Progenitor cell of endocrine pancreas (in vitro differentiated cells): Measurements from ENCODE around the gene NFIC. TPM values are rescaled to one million over a fixed set of nuclear protein-coding genes. Genes with fewer than 3 reads are reported as not detected.

ENCODE experiments used
- DNase-seq: peaks from one replicate; pipeline ENCODE4 v3.0.0; 2021; ENCODE audit warnings: low spot score; ENCODE audit not compliant: unreplicated experiment
- H3K27ac Mint-ChIP-seq: 2 replicates; pipeline ENCODE4 v1.8.0; 2021; ENCODE audit warnings: mild to moderate bottlenecking, moderate library complexity, mixed read lengths
- H3K27me3 Mint-ChIP-seq: 2 replicates; pipeline ENCODE4 v1.8.0; 2021; ENCODE audit warnings: mixed read lengths
- H3K36me3 Mint-ChIP-seq: 2 replicates; pipeline ENCODE4 v1.8.0; 2022; ENCODE audit warnings: mixed read lengths; ENCODE audit not compliant: insufficient read depth
- H3K4me1 Mint-ChIP-seq: 2 replicates; pipeline ENCODE4 v1.8.0; 2021; ENCODE audit warnings: low read depth, mixed read lengths
- H3K4me3 Mint-ChIP-seq: 2 replicates; pipeline ENCODE4 v1.8.0; 2021; ENCODE audit warnings: low read depth, mild to moderate bottlenecking, moderate library complexity, mixed read lengths
- H3K9me3 Mint-ChIP-seq: 2 replicates; pipeline ENCODE4 v1.8.0; 2021; ENCODE audit warnings: low read depth, mixed read lengths
- total RNA-seq: library from RNA; stranded (reverse); gene quantifications from 2 replicates; pipeline ENCODE4 v1.2.1, GENCODE V29; 2021
- TF ChIP-seq, protein P1 (sequence below): fragments of 200-600 bp; sonication (generic); IDR thresholded peaks from one replicate; pipeline ENCODE4 v1.5.0; 2021; ENCODE audit warnings: antibody characterized with exemption, mild to moderate bottlenecking; ENCODE audit not compliant: unreplicated experiment

NFIC gene
- total RNA-seq, 1 donor from 2014 or later = 6.8 TPM

DNA sequence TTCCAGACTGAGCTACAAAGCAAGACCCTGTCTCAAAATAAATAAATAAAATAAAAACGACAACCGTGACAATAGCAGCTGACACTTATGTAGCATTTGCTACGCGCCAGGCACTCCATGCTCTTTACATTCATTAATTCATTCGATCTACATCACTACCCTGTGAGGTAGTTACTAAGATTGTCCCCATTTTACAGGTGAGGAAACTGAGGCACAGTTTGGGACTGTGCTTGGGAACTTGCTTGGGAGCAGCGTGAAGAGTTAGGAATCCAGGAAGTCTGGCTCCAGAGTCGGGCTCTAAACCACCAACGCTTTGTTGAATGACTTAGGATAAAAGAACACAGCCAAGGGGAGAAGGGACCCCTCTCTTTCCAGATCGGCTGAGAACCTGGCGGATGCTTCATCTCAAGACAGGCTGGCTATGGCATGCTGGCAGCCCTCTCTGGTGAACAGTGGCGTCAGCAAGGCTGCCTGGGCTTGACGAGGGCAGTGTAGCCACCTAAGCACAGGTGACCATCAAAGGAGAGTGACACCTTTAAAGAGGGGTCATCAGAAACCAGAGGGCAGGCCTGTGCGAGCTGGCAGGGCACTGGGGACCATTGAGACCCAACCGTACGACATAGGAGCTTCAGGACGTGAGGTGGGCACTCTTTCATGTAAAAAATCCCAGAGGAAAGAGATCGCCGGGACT lies 133.5 kb downstream of the NFIC start:
- Mint-ChIP-seq H3K4me1 (peaks cover 8% of the 10 kb centered on the region), H3K9me3 (no peaks in the 10 kb centered on the region), H3K27me3 (no peaks in the 10 kb centered on the region), H3K27ac (peak overlapping the region; percentile 99), H3K4me3 (peak overlapping the region; percentile 89), H3K36me3 (peaks cover 6% of the 10 kb centered on the region)
- TF ChIP-seq, protein P1, sequence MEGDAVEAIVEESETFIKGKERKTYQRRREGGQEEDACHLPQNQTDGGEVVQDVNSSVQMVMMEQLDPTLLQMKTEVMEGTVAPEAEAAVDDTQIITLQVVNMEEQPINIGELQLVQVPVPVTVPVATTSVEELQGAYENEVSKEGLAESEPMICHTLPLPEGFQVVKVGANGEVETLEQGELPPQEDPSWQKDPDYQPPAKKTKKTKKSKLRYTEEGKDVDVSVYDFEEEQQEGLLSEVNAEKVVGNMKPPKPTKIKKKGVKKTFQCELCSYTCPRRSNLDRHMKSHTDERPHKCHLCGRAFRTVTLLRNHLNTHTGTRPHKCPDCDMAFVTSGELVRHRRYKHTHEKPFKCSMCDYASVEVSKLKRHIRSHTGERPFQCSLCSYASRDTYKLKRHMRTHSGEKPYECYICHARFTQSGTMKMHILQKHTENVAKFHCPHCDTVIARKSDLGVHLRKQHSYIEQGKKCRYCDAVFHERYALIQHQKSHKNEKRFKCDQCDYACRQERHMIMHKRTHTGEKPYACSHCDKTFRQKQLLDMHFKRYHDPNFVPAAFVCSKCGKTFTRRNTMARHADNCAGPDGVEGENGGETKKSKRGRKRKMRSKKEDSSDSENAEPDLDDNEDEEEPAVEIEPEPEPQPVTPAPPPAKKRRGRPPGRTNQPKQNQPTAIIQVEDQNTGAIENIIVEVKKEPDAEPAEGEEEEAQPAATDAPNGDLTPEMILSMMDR = no peak
- DNase-seq = no peak

DNA sequence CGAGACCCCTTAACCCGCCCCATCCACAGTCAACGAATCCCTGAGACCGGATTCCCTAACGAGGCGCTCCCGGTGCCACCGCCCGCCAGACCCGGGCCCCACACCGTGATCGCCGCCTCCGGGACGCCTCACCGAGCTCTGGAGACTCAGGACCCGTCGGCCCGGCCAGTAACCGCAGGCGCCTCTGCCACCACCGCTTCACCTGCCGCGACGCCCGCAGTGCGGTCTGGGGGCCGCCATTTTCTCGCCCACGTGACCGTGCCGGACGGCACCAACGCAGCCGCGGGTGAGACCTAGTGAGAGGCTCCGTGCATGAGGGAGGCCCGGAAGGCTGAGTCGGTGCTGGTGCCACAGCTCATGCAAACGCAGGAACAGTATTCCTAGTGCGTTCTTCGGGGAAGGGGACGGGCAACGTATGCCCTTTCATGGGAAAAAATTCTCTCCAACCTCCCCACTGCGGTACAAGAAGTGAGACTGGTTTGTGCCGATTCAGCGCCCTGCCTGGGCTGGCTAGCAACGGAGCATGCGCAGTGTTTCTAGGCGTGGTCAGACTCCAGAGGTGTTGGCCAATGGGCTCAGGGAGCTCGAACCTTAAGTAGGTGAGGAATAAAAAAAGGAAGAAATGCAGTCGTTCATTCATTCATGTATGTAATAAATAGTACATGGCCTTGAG lies 134.2 kb downstream of the NFIC start, which contains the start of gene DOHH:
TSS of gene DOHH (minus strand) at position 246 of the 673 bp plus-strand sequence. CDS start 3,860 bp downstream, outside the sequence.
- TF ChIP-seq, protein P1 = no peak
- peak within 1 kb of the TSS; percentile 89 for H3K4me3 Mint-ChIP-seq
- no peaks in the 10 kb centered on the region for H3K9me3 Mint-ChIP-seq
- H3K27me3 Mint-ChIP-seq = no peaks in the 10 kb centered on the region
- H3K36me3 Mint-ChIP-seq = peaks cover 3% of the 10 kb centered on the region
- peak; percentile 85 for DNase-seq
- H3K27ac Mint-ChIP-seq = peak within 1 kb of the TSS; percentile 99
- peaks cover 8% of the 10 kb centered on the region for H3K4me1 Mint-ChIP-seq

DNA sequence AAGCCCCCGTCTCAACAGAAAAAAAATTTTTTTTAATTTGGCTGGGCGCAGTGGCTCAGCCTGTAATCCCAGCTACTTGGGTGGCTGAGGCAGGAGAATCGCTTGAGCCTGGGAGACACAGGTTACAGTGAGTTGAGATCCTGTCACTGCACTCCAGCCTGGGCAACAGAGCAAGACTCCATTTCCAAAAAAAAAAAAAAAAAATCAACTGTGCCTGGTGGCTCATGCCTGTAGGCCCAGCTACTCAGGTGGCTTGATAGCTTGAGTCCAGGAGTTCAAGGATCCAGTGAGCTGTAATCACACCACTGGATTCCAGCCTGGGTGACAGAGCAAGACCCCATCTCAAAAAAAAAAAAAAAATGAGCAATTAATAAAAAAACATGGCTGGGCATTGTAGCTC lies 135.4 kb downstream of the NFIC start:
- H3K36me3 Mint-ChIP-seq = peaks cover 1% of the 10 kb centered on the region
- no peak overlapping the region for H3K27ac Mint-ChIP-seq
- no peaks in the 10 kb centered on the region for H3K9me3 Mint-ChIP-seq
- H3K4me3 Mint-ChIP-seq = no peak overlapping the region
- no peak for DNase-seq
- H3K4me1 Mint-ChIP-seq = peaks cover 10% of the 10 kb centered on the region
- H3K27me3 Mint-ChIP-seq = no peaks in the 10 kb centered on the region
- TF ChIP-seq, protein P1 = no peak

DNA sequence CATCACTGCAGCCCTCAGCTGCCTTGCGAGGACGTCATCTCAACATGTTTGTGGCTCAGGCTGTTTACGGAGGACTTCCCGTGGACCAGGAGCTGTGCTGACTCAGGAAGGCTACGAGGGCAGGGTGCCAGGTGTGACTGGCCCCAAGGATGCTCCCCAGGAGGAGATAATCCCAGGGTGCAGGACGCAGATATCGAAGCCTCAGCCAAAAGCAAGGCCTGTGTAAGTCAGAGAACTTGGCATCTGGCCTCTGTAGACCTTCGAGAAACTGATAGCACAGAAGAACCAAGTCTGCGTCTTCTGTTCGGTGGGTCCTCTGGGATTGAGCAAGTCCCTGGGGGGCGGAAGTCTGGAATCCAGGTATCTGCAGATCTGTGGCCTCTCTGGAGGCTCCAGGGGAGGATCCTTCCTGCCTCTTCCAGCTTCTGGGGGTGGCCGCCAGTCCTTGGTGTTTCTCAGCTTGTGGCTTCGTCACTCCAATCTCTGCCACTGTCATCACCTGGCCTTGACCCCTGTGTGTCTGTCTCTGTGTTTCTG lies 136.7 kb downstream of the NFIC start:
- Mint-ChIP-seq H3K9me3 (no peaks in the 10 kb centered on the region), H3K4me1 (peaks cover 18% of the 10 kb centered on the region), H3K4me3 (no peak overlapping the region), H3K27ac (no peak overlapping the region), H3K36me3 (no peaks in the 10 kb centered on the region), H3K27me3 (no peaks in the 10 kb centered on the region)
- DNase-seq = no peak
- TF ChIP-seq, protein P1 = no peak

DNA sequence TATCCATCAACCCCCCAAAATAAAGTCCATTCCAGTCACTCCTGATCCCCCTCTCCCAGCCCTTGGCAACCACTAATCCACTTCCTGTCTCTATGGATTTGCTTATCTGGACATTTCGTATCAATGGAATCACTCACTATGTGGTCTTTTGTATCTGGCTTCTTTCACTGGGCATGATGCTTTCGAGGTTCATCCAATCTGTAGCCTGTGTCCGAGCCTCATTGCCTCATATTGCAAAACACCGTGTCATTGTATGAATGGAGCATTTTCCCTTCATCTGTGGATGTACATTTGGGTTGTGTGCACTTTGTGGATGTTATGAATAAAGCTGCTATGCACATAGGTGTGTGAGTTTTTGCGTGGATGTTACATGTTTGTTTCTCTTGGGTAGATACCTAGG lies 138.4 kb downstream of the NFIC start:
- Mint-ChIP-seq H3K36me3 (peaks cover 3% of the 10 kb centered on the region), H3K27ac (peak overlapping the region; percentile 82)
- no peak for DNase-seq

More for the DNA sequence above, 138.4 kb downstream of the NFIC start:
- H3K27me3 Mint-ChIP-seq = no peaks in the 10 kb centered on the region
- TF ChIP-seq, protein P1 = no peak
- H3K4me1 Mint-ChIP-seq = peaks cover 23% of the 10 kb centered on the region
- H3K9me3 Mint-ChIP-seq = no peaks in the 10 kb centered on the region
- peak overlapping the region; percentile 88 for H3K4me3 Mint-ChIP-seq
